Measurements from ENCODE around the gene HRAS. TPM values are rescaled to one million over a fixed set of nuclear protein-coding genes. Genes with fewer than 3 reads are reported as not detected.
"Not testable (repeated sequence)": the region's sequence is repeated elsewhere in the genome, so short reads cannot be mapped to it uniquely, and the experiment has no call there.

HRAS gene
- total RNA-seq, 2 donors from 2014 or later = 28.8 to 40.1 TPM

- no peaks in the 10 kb centered on the region for H3K4me1 Mint-ChIP-seq (ENCODE audit: low read depth)
- DNase-seq = no peak
- no peak for ATAC-seq (replicated peaks in 1 of 2)
- H3K9me3 Mint-ChIP-seq = no peaks in the 10 kb centered on the region
- no peak overlapping the region for H3K4me3 Mint-ChIP-seq
- H3K36me3 Mint-ChIP-seq (ENCODE audit: insufficient read depth in 2 of 2) = peaks cover 0 to 2% of the 10 kb centered on the region in 2 donors
- H3K27ac Mint-ChIP-seq = no peak overlapping the region
- no peaks in the 10 kb centered on the region for H3K27me3 Mint-ChIP-seq (ENCODE audit: low read depth)
Measured at GRCh38 chr11:529728-530411, 5.5 kb downstream of the HRAS start.

DNA sequence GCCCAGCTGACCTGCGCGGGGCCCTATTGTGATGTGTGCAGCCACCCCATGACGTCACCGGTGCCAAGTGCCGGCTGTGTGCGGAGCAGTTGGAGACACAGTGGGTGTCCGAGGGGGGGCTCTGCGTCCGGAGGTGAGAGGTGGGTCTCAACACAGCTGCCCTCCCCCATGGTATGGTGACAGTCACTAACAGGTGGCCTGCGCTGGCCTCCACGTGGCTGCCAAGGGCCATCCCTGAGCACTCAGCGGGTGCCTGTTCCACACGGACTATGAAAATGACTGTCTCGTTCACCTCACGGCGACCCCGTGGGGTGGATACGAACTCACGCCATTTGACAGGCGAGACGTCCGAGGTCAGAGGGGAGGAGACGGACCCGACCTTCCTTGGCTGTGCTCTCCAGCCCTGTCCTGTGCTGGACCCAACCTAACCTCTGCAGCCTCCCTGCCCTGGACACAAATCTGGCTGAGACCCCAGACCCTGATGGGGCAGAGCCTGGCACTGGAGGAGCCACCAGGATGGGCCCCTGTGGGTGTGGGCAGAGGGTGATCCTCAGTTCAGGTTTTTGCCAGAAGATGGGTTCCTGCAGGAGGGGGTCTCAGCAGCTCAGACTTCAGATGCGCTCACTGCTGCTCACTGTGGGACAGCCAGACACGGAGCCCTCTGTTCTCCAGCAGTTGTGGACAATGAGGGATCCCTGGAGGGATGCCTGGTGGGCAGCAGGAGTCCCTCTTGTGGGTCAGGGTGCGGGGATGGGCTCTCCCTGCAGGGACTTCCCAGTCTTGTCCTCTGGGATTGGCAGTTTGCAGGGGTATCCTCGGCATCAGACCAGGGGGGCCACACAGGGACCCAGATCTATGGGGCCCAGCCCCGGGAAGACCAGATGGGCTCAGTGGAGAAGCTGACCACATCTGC lies 6.3 kb downstream of the HRAS start:
- Mint-ChIP-seq H3K4me1 (ENCODE audit: low read depth) (no peaks in the 10 kb centered on the region), H3K4me3 (no peak overlapping the region), H3K9me3 (no peaks in the 10 kb centered on the region), H3K27ac (no peak overlapping the region), H3K36me3 (ENCODE audit: insufficient read depth in 2 of 2) (peaks cover 0 to 2% of the 10 kb centered on the region in 2 donors), H3K27me3 (ENCODE audit: low read depth) (no peaks in the 10 kb centered on the region)
- ATAC-seq (replicated peaks in 1 of 2) (no peak), DNase-seq (no peak)

GRCh38 chr11:528166-528814 lies 7.1 kb downstream of the HRAS start:
- H3K27me3 Mint-ChIP-seq (ENCODE audit: low read depth) = no peaks in the 10 kb centered on the region
- no peak overlapping the region for H3K4me3 Mint-ChIP-seq
- H3K9me3 Mint-ChIP-seq = no peaks in the 10 kb centered on the region
- DNase-seq (no peak), ATAC-seq (replicated peaks in 1 of 2) (no peak)
- H3K36me3 Mint-ChIP-seq (ENCODE audit: insufficient read depth in 2 of 2) = peaks cover 0 to 2% of the 10 kb centered on the region in 2 donors
- no peaks in the 10 kb centered on the region for H3K4me1 Mint-ChIP-seq (ENCODE audit: low read depth)
- no peak overlapping the region for H3K27ac Mint-ChIP-seq

DNA sequence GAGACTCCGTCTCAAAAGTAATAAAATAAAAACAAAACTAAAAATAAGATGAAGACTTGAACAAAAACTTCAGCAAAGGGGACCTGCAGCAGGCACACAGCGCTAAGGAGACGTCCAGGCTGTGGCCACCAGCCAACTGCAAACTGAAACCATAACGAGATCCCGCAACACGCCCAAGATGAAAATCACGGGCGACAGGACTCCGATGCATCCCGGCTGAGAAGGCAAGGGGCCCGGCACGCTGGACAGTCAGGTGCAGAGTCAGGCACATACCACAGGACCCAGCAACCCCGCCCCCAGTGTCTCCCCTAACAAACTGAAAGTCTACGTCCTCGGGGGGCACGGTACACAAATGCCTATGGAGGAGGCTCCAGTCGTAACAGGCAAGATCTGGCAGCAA lies 9.2 kb downstream of the HRAS start:
- Mint-ChIP-seq H3K4me1 (ENCODE audit: low read depth) (no peaks in the 10 kb centered on the region), H3K27me3 (ENCODE audit: low read depth) (no peaks in the 10 kb centered on the region), H3K9me3 (no peaks in the 10 kb centered on the region), H3K36me3 (ENCODE audit: insufficient read depth in 2 of 2) (no peaks in the 10 kb centered on the region), H3K27ac (no peak overlapping the region), H3K4me3 (no peak overlapping the region)
- ATAC-seq (replicated peaks in 1 of 2) (no peak), DNase-seq (no peak)

GRCh38 chr11:521177-521688 lies 14.1 kb downstream of the HRAS start:
- Mint-ChIP-seq H3K4me3 (no peak overlapping the region), H3K36me3 (ENCODE audit: insufficient read depth in 2 of 2) (peaks cover 1 to 5% of the 10 kb centered on the region in 2 donors), H3K27ac (no peak overlapping the region), H3K9me3 (peaks cover 2% of the 10 kb centered on the region in 2 donors), H3K27me3 (ENCODE audit: low read depth) (no peaks in the 10 kb centered on the region), H3K4me1 (ENCODE audit: low read depth) (peaks cover 9% of the 10 kb centered on the region)
- ATAC-seq (replicated peaks in 1 of 2) (peak in 1 of 2 donors; percentile 2), DNase-seq (no peak)

- H3K4me3 Mint-ChIP-seq = no peak overlapping the region
- no peaks in the 10 kb centered on the region for H3K27me3 Mint-ChIP-seq (ENCODE audit: low read depth)
- H3K4me1 Mint-ChIP-seq (ENCODE audit: low read depth) = peaks cover 9% of the 10 kb centered on the region
- H3K9me3 Mint-ChIP-seq = peaks cover 2% of the 10 kb centered on the region in 2 donors
- no peak overlapping the region for H3K27ac Mint-ChIP-seq
- peak in 1 of 2 donors; percentile 45 for DNase-seq
- peaks cover 1 to 8% of the 10 kb centered on the region in 2 donors for H3K36me3 Mint-ChIP-seq (ENCODE audit: insufficient read depth in 2 of 2)
- peak; percentile 14 to 18 for ATAC-seq (replicated peaks in 1 of 2)
Measured at GRCh38 chr11:520428-521176, 14.8 kb downstream of the HRAS start.

- ATAC-seq (replicated peaks in 1 of 2) (peak; percentile 91), DNase-seq (peak; percentile 87 to 93)
- Mint-ChIP-seq H3K4me1 (ENCODE audit: low read depth) (peaks cover 9% of the 10 kb centered on the region), H3K9me3 (peaks cover 2% of the 10 kb centered on the region in 2 donors), H3K4me3 (peak overlapping the region; percentile 81 to 93), H3K36me3 (ENCODE audit: insufficient read depth in 2 of 2) (peaks cover 1 to 10% of the 10 kb centered on the region in 2 donors), H3K27ac (no peak overlapping the region), H3K27me3 (ENCODE audit: low read depth) (no peaks in the 10 kb centered on the region)
Measured at GRCh38 chr11:518463-519202, 16.7 kb downstream of the HRAS start.

DNA sequence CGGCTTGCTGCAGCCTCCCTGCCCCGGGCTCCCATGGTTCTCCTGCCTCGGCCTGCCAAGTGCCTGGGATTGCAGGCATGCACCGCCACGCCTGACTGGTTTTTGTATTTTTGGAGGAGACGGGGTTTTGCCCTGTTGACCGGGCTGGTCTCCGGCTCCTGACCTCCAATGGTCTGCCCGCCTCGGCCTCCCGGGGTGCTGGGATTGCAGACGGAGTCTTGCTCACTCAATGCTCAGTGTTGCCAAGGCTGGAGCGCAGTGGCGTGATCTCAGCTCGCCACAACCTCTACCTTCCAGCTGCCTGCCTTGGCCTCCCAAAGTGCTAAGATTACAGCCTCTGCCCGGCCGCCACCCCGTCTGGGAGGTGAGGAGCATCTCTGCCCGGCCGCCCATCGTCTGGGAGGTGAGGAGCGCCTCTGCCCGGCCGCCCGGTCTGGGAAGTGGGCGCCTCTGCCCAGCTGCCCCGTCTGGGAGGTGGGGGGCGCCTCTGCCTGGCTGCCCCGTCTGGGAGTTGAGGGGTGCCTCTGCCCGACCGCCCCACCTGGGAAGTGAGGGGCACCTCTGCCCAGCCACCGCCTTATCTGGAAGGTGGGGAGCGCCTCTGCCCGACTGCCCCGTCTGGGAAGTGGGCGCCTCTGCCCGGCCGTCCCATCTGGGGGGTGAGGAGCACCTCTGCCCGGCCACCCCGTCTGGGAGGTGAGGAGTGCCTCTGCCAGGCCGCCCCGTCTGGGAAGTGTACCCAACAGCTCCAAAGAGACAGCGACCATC lies 18.3 kb downstream of the HRAS start:
- H3K4me3 Mint-ChIP-seq; ATAC-seq (replicated peaks in 1 of 2): not testable (repeated sequence)
- H3K4me1 Mint-ChIP-seq (ENCODE audit: low read depth) = peaks cover 15% of the 10 kb centered on the region

GRCh38 chr11:516400-516799 lies 19.0 kb downstream of the HRAS start:
- DNase-seq (no peak), ATAC-seq (replicated peaks in 1 of 2) (no peak)
- Mint-ChIP-seq H3K27ac (no peak overlapping the region), H3K9me3 (peaks cover 2% of the 10 kb centered on the region in 2 donors), H3K36me3 (ENCODE audit: insufficient read depth in 2 of 2) (peaks cover 1 to 10% of the 10 kb centered on the region in 2 donors), H3K27me3 (ENCODE audit: low read depth) (no peaks in the 10 kb centered on the region), H3K4me3 (no peak overlapping the region), H3K4me1 (ENCODE audit: low read depth) (peaks cover 15% of the 10 kb centered on the region)

More for the DNA sequence above, 18.3 kb downstream of the HRAS start:
- not testable (repeated sequence) for H3K9me3 Mint-ChIP-seq; H3K27me3 Mint-ChIP-seq (ENCODE audit: low read depth); DNase-seq; H3K27ac Mint-ChIP-seq; H3K36me3 Mint-ChIP-seq (ENCODE audit: insufficient read depth in 2 of 2)

- peaks cover 15% of the 10 kb centered on the region for H3K4me1 Mint-ChIP-seq (ENCODE audit: low read depth)
- H3K27ac Mint-ChIP-seq = no peak overlapping the region
- peaks cover 2% of the 10 kb centered on the region in 2 donors for H3K9me3 Mint-ChIP-seq
- peaks cover 1 to 10% of the 10 kb centered on the region in 2 donors for H3K36me3 Mint-ChIP-seq (ENCODE audit: insufficient read depth in 2 of 2)
- no peak overlapping the region for H3K4me3 Mint-ChIP-seq
- DNase-seq (no peak), ATAC-seq (replicated peaks in 1 of 2) (no peak)
- H3K27me3 Mint-ChIP-seq (ENCODE audit: low read depth) = no peaks in the 10 kb centered on the region
Measured at GRCh38 chr11:515131-515530, 20.2 kb downstream of the HRAS start.

GRCh38 chr11:514606-515005 lies 20.8 kb downstream of the HRAS start:
- peaks cover 15% of the 10 kb centered on the region for H3K4me1 Mint-ChIP-seq (ENCODE audit: low read depth)
- ATAC-seq (replicated peaks in 1 of 2) = no peak
- H3K27ac Mint-ChIP-seq = no peak overlapping the region
- peaks cover 3 to 14% of the 10 kb centered on the region in 2 donors for H3K36me3 Mint-ChIP-seq (ENCODE audit: insufficient read depth in 2 of 2)
- peaks cover 2% of the 10 kb centered on the region in 2 donors for H3K9me3 Mint-ChIP-seq
- no peak for DNase-seq
- no peak overlapping the region for H3K4me3 Mint-ChIP-seq
- H3K27me3 Mint-ChIP-seq (ENCODE audit: low read depth) = no peaks in the 10 kb centered on the region
